BLaER1 (cell line): Measurements from ENCODE around the gene SGCD.

Experiments used
- H3K27ac ChIP-seq: shearing (Covaris generic); formaldehyde crosslinking; 2 replicates; pipeline ENCODE4 v1.8.1; 2022
- H3K27me3 ChIP-seq: shearing (Covaris generic); formaldehyde crosslinking; 2 replicates; pipeline ENCODE4 v1.8.1; 2022
- H3K36me3 ChIP-seq: shearing (Covaris generic); formaldehyde crosslinking; 2 replicates; pipeline ENCODE4 v1.8.1; 2022
- H3K4me1 ChIP-seq: shearing (Covaris generic); formaldehyde crosslinking; 2 replicates; pipeline ENCODE4 v1.8.1; 2022
- H3K4me2 ChIP-seq: shearing (Covaris generic); formaldehyde crosslinking; 2 replicates; pipeline ENCODE4 v1.8.1; 2022
- H3K4me3 ChIP-seq: shearing (Covaris generic); formaldehyde crosslinking; 2 replicates; pipeline ENCODE4 v1.8.1; 2022
- H3K9ac ChIP-seq: shearing (Covaris generic); formaldehyde crosslinking; 2 replicates; pipeline ENCODE4 v1.8.1; 2022
- H3K9me3 ChIP-seq: shearing (Covaris generic); formaldehyde crosslinking; 2 replicates; pipeline ENCODE4 v1.8.1; 2022
- H4K20me1 ChIP-seq: shearing (Covaris generic); formaldehyde crosslinking; 2 replicates; pipeline ENCODE4 v1.8.1; 2022
- Cebpa-rat ChIP-seq: shearing (Covaris generic); IDR thresholded peaks from 2 replicates; pipeline ENCODE4 v1.8.1; 2022

Gene SGCD

DNA sequence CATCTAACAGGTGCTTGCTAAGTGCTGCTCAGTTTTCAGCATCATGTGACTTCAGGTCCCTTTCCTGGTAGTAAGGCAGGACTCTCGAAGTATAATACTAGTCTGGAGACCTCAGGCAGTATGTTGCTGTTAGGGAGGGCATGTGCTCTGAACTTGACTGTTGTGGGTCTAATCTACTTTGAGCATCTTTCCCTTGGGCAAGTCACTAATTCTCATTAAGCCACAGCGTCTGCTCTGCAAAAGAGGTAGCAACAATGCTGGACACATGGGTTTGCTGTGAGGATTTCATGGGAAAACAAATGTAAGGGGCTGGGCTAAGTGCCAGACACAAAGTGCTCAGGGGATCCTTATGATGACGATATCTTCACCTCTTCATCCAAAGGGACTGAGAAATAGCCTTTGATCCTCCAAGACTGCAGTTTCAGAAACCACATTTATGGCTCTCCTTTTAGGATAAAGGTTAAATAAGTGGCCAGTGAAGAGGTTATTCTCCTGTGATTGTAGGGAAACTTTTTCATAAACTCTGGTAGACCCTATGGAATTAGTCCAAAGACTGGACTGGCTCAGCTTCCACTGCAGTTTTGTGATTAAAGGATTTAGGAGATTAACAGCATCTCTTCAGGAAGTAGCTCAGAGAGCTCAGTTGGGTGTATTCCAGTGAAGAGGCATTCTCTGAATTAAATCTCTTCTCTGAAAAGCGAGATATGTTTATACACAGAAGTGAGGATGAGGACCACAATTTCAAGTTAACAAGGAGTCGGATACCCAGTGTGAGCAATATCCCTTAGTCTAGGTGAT lies 216.6 kb downstream of the SGCD start:
- Histone ChIP-seq H3K36me3 (no peaks in the 10 kb centered on the region), H3K9me3 (no peaks in the 10 kb centered on the region), H3K27me3 (no peaks in the 10 kb centered on the region), H3K4me1 (no peaks in the 10 kb centered on the region), H3K4me3 (no peak overlapping the region), H3K9ac (no peak overlapping the region), H3K4me2 (no peak overlapping the region), H4K20me1 (no peaks in the 10 kb centered on the region), H3K27ac (no peak overlapping the region)
- TF ChIP-seq Cebpa-rat = no peak

GRCh38 chr5:156552855-156553358 lies 225.9 kb downstream of the SGCD start:
- Histone ChIP-seq H3K27ac (no peak overlapping the region), H3K4me1 (no peaks in the 10 kb centered on the region), H3K4me2 (no peak overlapping the region), H4K20me1 (no peaks in the 10 kb centered on the region), H3K9me3 (no peaks in the 10 kb centered on the region), H3K4me3 (no peak overlapping the region), H3K27me3 (no peaks in the 10 kb centered on the region), H3K36me3 (no peaks in the 10 kb centered on the region), H3K9ac (no peak overlapping the region)
- no peak for TF ChIP-seq Cebpa-rat

DNA sequence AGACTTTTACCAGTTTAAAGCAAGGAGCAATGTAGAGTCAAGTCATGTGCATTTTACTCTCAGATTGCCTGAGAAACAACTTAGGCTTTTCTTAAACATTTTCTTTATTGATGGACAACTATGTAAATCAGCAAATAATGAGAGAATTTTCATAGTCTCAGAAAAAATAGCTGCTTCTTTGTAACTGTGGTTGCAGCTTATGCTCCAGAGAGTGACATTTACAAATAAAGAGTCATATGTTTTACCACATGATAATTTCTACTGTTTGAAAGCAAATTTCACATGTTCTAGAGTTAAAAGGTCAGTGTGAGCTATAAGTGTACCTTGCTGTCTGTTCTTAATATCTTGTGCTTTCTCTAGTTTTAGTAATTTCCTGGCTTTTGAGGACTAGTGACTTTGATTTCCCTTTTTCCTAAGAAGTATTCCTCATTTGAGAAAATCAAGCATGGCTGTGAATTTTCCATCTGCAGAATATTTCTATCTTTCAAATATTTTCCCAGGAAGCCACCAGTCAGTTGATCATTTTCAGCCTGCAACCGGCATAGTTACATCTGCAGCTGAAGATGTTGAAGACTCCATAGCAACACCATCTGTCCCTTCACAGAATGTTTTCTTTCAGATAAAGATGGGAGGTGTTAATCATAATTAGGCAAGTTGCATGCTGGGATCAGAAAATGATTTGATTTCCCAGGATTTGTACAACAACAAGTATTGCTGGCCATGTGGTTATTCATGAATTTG lies 229.9 kb downstream of the SGCD start:
- H3K27me3 ChIP-seq = no peaks in the 10 kb centered on the region
- no peak overlapping the region for H3K4me2 ChIP-seq
- H3K27ac ChIP-seq = no peak overlapping the region
- no peaks in the 10 kb centered on the region for H3K36me3 ChIP-seq
- no peaks in the 10 kb centered on the region for H4K20me1 ChIP-seq
- H3K4me3 ChIP-seq = no peak overlapping the region
- no peaks in the 10 kb centered on the region for H3K9me3 ChIP-seq
- TF ChIP-seq Cebpa-rat = no peak
- no peaks in the 10 kb centered on the region for H3K4me1 ChIP-seq
- no peak overlapping the region for H3K9ac ChIP-seq

GRCh38 chr5:156560002-156560401 lies 233.0 kb downstream of the SGCD start:
- H3K4me3 ChIP-seq = no peak overlapping the region
- no peaks in the 10 kb centered on the region for H3K9me3 ChIP-seq
- no peak overlapping the region for H3K4me2 ChIP-seq
- H3K36me3 ChIP-seq = no peaks in the 10 kb centered on the region
- no peaks in the 10 kb centered on the region for H3K27me3 ChIP-seq
- H3K27ac ChIP-seq = no peak overlapping the region
- no peaks in the 10 kb centered on the region for H4K20me1 ChIP-seq
- no peak for TF ChIP-seq Cebpa-rat
- no peak overlapping the region for H3K9ac ChIP-seq
- no peaks in the 10 kb centered on the region for H3K4me1 ChIP-seq

DNA sequence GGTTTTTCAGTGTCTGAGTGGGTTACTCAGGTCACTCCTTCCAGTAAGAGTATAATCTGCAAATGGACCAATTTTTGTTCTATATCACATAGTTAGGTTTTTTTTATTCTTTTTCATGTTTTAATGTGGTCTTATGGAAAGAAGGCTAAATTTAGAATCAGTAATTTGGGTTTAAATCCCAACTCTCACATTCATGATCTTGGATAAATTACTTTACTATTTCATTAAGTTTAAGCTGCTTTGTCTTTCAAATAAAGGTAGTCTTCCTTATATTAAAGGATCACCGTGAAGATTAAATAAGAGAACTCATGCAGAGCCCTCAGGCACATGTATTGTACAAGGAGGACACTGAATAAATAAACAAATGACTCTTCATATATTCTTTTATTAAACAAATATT lies 234.7 kb downstream of the SGCD start:
- H3K9ac ChIP-seq = no peak overlapping the region
- H3K27me3 ChIP-seq = no peaks in the 10 kb centered on the region
- H3K4me3 ChIP-seq = no peak overlapping the region
- H3K4me1 ChIP-seq = no peaks in the 10 kb centered on the region
- no peak overlapping the region for H3K27ac ChIP-seq
- H4K20me1 ChIP-seq = no peaks in the 10 kb centered on the region
- H3K36me3 ChIP-seq = no peaks in the 10 kb centered on the region
- H3K9me3 ChIP-seq = no peaks in the 10 kb centered on the region
- no peak for TF ChIP-seq Cebpa-rat
- H3K4me2 ChIP-seq = no peak overlapping the region

DNA sequence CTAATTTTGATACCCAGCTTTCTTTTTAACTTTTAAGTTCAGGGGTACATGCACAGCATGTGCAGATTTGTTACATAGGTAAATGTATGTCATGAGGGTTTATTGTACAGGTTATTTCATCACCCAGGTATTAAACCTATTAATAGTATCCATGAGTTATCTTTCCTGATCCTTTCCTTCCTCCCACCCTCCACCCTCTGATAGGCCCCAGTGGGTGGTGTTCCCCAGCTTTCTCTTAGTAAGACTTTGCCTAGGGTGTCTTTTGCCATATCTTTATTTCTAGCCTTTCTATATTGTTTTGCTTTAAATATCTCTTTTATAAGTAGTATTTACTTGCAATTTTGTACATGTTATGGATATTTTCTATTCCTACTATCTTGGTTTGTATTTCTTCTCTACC lies 243.7 kb downstream of the SGCD start:
- Histone ChIP-seq H3K27ac (no peak overlapping the region), H3K36me3 (no peaks in the 10 kb centered on the region), H4K20me1 (no peaks in the 10 kb centered on the region), H3K4me2 (no peak overlapping the region), H3K9me3 (no peaks in the 10 kb centered on the region), H3K4me3 (no peak overlapping the region), H3K27me3 (no peaks in the 10 kb centered on the region), H3K9ac (no peak overlapping the region), H3K4me1 (no peaks in the 10 kb centered on the region)
- TF ChIP-seq Cebpa-rat = no peak

- Histone ChIP-seq H3K4me1 (no peaks in the 10 kb centered on the region), H4K20me1 (no peaks in the 10 kb centered on the region), H3K9ac (no peak overlapping the region), H3K27ac (no peak overlapping the region), H3K9me3 (peaks cover 19% of the 10 kb centered on the region), H3K4me2 (no peak overlapping the region), H3K27me3 (no peaks in the 10 kb centered on the region), H3K36me3 (no peaks in the 10 kb centered on the region), H3K4me3 (no peak overlapping the region)
- no peak for TF ChIP-seq Cebpa-rat
These were observed 254.8 kb downstream of the SGCD start for GRCh38 chr5:156581725-156582124.

DNA sequence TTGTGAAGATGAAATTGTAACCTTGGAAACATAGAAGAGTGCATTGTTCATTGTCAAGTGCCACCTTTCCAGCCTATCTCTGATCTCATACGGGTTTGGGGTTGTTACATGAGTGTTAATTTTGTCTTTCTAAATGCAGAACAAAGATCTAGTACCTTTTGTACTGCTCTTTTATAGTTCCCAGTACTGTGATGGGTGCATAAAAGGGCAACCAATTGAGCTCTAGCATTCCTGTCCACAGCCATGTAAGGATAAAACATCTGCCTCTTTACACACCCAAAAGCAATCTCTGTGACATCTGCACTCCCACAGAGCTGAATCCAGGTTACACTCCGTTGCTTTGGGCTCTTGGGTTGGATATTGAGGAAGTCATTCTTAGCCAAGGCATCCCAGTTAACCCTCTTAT lies 255.2 kb downstream of the SGCD start:
- Histone ChIP-seq H3K4me3 (no peak overlapping the region), H3K27me3 (no peaks in the 10 kb centered on the region), H3K4me2 (no peak overlapping the region), H3K9ac (no peak overlapping the region), H3K4me1 (no peaks in the 10 kb centered on the region), H4K20me1 (no peaks in the 10 kb centered on the region), H3K27ac (no peak overlapping the region), H3K9me3 (peaks cover 19% of the 10 kb centered on the region), H3K36me3 (no peaks in the 10 kb centered on the region)
- no peak for TF ChIP-seq Cebpa-rat

DNA sequence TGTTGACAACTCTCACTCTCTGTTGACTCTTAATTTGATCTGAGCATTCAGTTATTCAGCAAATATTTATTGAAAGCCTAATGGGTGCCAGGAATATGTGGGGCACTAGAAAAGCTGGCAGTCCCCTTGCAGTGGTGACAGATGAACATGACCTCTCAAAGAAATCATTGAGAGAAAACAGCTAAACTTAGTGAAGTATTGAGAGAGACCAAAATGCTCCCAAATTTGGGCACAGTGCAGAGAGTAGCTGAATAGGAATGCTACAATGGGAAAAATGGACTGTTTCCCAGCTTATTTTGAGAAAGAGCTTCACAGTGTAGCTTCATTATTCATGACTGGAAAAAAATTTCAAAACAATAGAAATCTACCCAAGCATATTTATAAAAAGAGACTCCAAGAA lies 257.9 kb downstream of the SGCD start:
- H3K9ac ChIP-seq = no peak overlapping the region
- H3K27me3 ChIP-seq = no peaks in the 10 kb centered on the region
- no peaks in the 10 kb centered on the region for H3K4me1 ChIP-seq
- peaks cover 18% of the 10 kb centered on the region for H3K9me3 ChIP-seq
- no peaks in the 10 kb centered on the region for H4K20me1 ChIP-seq
- no peak for TF ChIP-seq Cebpa-rat
- no peak overlapping the region for H3K27ac ChIP-seq
- H3K36me3 ChIP-seq = no peaks in the 10 kb centered on the region
- no peak overlapping the region for H3K4me3 ChIP-seq
- no peak overlapping the region for H3K4me2 ChIP-seq

DNA sequence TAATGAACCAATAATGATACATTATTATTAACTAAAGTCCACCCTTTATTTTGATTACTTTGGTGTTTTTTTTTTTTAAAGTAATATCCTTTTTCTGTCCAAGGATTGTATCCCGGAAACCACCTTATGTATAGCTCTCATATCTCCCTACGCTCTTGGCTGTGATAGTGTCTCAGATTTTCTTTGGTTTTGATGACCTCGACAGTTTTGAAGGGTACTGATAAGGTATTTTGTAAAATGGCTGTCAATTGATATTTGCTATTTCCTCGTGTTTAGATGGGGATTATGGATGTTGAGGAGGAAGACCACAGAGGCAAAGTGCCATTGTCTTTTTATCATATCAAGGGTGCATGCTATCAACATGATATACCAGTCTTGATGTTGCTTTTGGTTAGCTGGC lies 259.0 kb downstream of the SGCD start:
- Histone ChIP-seq H3K27me3 (no peaks in the 10 kb centered on the region), H4K20me1 (no peaks in the 10 kb centered on the region), H3K9ac (no peak overlapping the region), H3K4me3 (no peak overlapping the region), H3K27ac (no peak overlapping the region), H3K4me2 (no peak overlapping the region), H3K36me3 (no peaks in the 10 kb centered on the region), H3K4me1 (no peaks in the 10 kb centered on the region), H3K9me3 (peaks cover 9% of the 10 kb centered on the region; the same call in 1 of the 2 replicates)
- no peak for TF ChIP-seq Cebpa-rat
